COR-L47 (cell line): ENCODE data around the gene NFATC2.
"Not testable (repeated sequence)": the region's sequence is repeated elsewhere in the genome, so short reads cannot be mapped to it uniquely, and the experiment has no call there.

Source experiments
- DNase-seq: peaks from one replicate; lab custom pipeline; 2025; lab: John Stamatoyannopoulos, UW

Gene NFATC2

DNA sequence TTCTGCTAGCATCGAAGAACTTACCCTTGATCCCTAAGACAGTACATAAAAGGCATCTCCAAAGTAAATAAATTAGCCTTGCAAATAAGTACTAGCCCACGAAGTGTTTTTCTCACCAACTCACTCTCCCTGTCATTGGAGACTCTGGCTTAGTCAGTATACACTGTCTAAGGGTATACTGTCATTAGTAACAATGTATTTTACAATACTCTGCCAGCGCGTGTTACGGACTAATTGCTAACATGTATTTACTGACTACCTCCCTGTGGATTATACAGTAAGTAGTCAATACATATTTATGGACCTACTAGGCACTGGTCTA is 72.1 kb downstream of the NFATC2 start:
- no peak for DNase-seq

- DNase-seq, result peak; percentile 11
Measured at GRCh38 chr20:51469578-51470498, 72.7 kb downstream of the NFATC2 start.

DNA sequence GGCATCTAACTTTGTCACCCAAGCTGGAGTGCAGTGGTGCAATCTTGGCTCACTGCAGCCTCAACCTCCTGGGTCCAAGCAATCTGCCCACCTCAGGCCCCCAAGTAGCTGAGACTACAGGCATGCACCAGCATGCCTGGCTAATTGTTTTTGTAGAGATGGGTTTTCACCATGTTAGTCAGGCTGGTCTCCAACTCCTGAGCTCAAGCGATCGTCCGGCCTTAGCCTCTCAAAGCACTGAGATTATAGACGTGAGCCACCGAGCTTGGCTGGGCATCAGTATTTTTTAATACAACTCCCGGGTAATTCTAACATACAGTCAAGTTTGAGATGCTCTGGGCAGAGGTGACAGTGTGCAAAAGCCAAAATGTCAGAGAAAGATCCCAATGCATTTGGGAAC is 73.5 kb downstream of the NFATC2 start:
- no peak for DNase-seq

- DNase-seq, result no peak
Measured at GRCh38 chr20:51468636-51469035, 73.9 kb downstream of the NFATC2 start.

DNA sequence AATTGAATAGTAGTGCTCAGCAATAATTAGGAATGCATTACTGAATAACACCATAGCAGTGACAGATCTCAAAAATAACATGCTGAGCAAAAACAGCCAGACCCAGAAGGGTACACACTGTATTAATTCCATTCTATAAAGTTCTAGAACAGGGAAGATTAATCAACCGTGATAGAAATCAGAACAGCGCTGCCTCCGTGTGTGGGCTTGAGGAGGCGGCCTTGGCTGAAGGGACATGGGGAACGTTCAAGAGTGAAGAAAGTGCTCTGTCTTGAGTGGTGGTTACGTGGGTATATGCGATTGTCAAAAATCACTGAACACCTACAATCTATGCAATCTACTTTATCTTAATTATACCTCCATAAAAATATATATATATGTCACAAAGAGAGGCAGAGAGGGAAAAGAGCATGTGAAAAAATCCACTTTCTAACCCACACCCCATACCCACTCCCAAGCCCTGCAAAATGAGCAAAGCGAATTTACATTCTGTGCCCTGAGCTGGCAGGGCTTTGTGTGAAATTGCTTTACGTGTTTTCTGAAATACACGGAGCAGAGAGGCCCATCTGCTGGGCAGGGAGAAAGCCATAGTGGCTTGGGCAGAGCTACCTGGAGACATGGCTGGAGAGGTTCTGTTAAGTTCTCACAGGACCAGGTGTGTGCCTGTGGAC is 74.4 kb downstream of the NFATC2 start:
- no peak for DNase-seq

DNA sequence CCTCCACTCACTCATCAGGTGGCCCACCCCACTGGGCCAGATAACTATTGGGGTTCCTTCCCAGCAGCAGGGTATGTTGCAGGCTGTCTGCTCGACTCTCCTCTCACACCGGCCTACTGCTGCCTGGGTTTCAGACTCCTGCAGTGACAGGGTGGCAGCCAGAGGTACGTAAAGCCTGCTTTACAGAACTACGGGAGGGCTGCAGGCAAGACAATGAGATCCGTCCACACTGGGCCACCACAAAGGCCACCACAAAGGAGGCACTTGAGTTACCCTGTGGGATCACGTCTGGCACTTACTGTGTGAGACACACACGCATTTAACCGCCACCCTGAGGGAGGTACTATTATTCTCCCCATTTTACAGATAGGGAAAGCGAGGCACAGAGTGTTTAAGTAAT is 78.5 kb downstream of the NFATC2 start:
- no peak for DNase-seq

DNA sequence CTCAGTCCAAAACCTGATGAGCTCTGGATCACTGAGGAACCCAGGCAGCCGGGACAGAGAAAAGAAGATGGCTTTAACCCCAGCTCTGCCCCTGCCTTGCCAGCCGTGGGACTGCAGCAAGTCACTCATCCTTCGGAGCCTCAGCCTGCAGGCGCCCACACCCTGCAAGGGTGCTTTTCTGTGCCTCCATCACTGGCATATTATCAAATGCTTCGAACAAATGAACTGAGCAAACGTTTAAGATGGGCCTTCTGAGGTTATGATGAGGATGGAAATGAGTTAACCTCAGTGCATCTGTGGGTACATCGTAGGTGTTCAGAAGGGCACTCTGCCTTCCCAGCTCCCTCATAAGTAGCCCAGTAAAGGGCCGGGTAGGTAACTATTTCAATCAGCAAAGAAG is 79.0 kb downstream of the NFATC2 start:
- no peak for DNase-seq

DNA sequence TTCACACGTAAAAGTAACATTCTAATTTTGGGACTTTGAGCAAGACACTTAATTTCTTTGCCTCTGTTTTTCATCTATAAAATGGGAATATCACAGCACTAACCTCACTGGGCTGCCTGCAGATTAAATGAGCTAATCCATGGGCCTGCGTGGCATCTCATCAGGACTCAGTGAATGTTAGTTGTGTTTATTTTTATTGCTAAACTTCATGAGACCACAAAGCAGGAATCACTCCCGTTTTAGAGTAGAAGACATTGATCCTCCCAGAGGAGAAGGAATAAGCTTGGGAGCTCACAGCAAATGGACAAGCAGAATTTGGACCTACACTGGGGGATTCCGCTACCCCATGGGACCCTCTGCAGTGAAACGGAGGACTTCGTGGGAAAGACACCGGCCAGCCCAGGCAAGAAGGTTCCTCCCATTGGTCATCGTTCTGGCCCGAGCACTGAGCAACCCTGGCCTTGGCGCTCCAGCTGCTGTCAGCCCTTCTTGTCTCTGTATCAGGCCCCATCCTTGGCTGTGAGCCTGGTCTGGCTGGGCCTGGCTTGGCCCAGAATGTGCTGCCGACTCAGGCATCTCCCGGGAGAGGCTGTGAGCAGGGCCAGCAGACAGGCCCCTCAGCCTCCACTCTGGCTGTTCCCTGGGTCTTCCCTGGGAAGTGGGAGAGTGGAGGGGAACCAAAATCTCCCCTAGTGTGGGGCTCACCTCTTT is 79.8 kb downstream of the NFATC2 start:
- DNase-seq, result no peak

GRCh38 chr20:51461846-51462245 is 80.7 kb downstream of the NFATC2 start:
- not testable (repeated sequence) for DNase-seq

DNA sequence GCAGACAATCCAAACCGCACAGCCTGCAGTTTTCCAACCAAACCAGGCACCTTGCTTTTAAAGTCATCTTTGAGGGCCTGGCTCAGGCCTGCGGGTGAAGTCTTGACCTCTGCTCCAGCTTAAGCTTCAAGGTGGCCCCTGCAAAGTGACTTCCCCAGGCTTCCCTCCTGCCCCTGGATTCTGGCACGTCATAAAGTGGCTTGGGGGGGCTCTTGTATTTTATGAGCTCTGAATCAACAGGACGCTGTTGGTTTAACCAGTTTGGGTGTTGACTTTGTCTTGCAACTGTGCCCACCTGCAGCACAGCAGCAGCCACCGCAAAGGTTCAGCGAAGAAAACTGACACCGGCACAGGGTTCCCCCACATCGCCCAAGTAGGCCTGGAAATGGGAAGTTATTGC is 81.2 kb downstream of the NFATC2 start:
- DNase-seq, result no peak

DNA sequence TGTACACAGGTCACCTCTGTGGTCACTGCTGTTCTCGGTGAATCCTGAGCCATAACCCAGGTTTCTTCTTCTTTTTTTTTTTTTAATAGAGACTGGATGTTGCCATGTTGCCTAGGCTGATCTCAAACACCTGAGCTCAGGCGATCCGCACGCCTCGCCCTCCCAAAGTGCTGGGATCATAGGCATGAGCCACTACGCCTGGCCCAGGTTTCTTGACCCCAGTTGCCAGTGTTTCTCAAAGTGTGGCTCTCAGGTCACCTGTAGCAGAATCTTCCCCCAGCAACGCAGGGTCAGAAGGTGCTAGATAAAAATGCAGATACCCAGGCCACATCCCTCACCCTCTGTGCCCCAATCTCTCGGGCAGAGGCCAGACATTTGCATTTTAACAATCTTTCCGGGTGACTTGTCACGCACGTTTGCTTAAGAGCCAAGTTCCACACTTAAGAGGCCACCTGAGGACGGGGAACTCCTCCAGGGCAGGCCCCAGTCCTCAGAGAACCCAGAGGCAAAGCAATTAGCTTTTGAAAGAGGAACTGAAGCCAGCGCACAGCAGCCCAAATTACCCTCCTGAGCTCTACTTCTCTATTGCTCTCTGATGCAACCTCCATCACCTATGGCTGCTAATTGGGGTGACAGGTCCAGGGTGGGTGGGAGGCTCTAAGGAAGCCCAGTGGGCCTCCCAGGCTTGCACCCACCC is 81.8 kb downstream of the NFATC2 start:
- no peak for DNase-seq

- no peak for DNase-seq
Measured at GRCh38 chr20:51460163-51460562, 82.4 kb downstream of the NFATC2 start.

- DNase-seq, result no peak
Measured at GRCh38 chr20:51458751-51459439, 83.6 kb downstream of the NFATC2 start.

DNA sequence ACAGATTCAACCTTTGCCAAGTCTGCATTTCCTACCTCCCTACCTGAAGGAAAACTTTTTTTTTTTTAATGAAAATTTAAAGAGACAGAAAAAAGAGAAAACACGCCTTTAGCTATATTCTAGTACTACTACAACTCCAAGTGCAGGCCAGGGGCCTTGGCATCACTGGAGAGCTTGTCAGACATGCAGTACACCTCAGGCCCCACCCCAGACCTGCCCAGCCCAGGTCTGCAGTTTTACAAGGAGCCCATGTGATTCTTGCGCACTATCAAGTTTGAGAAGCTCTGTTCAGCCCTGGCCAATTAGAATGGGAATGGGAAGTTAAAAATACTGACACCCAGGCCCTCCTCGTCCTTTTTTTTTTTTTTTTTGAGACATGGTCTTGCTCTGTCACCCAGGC is 85.0 kb downstream of the NFATC2 start:
- DNase-seq, result no peak

- DNase-seq, result peak; percentile 48
Measured at GRCh38 chr20:51456511-51457509, 85.7 kb downstream of the NFATC2 start.

DNA sequence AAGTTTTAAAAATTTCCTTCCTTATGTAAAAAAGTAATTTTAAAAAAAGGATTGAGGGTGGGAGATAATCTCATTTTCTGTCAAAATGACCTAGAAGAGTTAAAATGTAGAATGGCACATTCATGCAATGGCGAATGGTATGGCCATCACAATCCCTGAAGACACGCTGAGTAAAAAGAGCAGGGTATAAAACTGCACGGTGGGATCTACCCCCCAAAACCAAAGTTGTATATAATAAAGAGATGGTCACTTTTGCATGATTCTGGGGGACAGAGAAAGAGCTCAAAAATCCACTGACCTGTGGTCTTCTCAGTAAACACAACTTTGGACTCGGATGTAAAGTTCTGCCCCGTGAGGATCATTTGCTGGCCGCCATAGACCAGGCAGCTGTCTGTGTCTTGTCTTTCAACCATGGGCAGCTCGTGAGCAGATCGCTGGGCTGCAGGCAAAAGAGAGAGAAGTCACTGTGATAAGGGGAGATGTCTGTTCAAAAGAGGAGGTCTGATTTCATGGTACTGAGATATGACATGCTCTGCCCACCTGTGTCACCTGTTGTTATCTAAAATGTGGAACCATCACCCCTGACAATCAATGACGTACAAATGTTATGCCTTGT is 88.2 kb downstream of the NFATC2 start:
- no peak for DNase-seq

DNA sequence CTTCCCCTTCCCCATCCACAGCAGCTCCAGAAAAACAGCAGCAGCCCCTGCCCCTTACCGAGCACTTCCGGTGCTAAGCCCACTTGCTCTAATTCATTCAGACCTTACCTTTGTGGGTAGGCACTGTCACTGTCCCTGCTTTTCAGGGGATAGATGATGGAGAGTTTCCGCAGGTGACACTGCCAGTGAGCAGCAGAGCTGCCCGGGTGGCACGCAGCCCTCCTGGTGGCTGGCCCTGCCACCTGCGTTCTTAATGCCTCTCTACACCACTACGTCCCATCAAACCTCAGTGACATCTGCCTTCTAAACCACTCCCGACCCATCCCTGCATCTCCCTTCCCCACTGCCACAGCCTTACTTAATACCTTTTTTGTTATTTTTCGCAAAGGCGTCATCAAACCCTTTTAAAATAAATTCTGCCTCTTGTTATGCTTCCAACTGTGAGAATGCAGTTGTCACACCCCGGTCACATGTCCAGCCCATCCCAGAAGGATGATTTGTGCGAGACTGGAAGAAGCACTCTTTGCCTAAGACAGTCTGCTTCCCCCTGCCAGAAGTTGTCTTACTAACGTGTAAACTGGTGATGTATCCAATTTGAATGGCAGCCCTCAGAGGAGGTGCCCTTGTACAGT is 89.7 kb downstream of the NFATC2 start:
- no peak for DNase-seq

DNA sequence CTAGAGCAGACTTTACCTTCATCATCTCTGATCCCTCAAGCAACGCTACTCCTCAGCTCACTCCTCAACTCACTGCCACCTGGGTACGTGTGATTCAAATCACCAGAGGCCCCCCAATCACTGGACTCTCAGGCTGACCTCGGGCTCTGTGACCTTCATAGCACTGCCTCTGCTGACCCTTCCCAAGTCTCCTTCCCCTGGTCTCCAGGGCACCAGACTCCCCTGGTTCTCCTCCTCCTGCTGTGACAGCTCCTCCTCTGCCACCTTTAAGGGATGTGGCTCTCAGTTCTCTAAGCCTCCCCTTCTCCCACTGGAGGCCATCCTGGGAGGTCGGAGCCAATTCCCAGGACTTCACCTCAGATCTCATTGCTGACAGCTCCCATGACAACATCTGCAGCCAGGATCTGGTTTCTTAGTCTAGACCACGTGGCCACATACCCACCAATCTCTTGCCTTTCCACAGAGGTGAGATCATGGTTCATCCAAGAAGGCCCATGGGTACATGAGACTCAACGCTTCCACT is 90.4 kb downstream of the NFATC2 start:
- no peak for DNase-seq

- DNase-seq, result no peak
Measured at GRCh38 chr20:51451484-51451883, 91.0 kb downstream of the NFATC2 start.
